RWPE1 (cell line): ENCODE measurements around the gene ELOVL2.
A peak's percentile ranks its signal among the peaks of the same experiment; 100 is the strongest.
"Not testable (repeated sequence)": the region's sequence is repeated elsewhere in the genome, so short reads cannot be mapped to it uniquely, and the experiment has no call there.

Experiments used
- CTCF ChIA-PET: fragments of 350-600 bp; sonication (Branson Sonifier 250); formaldehyde crosslinking; extraction: SDS; loops from one replicate; lab custom pipeline; 2021; lab: Yijun Ruan, JAX
- POLR2A ChIA-PET: fragments of 400-600 bp; formaldehyde crosslinking; extraction: SDS; loops from one replicate; lab custom pipeline; 2020; ENCODE audit warnings: antibody characterized with exemption; ENCODE audit not compliant: low non-redundant PET; lab: Yijun Ruan, JAX
- DNase-seq: peaks from one replicate; pipeline ENCODE4 v3.0.0; 2012; ENCODE audit warnings: low spot score
- H3K27ac ChIP-seq: fragments of 450-650 bp; 2 replicates; pipeline ENCODE4 v1.5.1; 2017
- CTCF ChIP-seq: fragments of 450-650 bp; conservative IDR thresholded peaks from 2 replicates; pipeline ENCODE4 v1.5.1; 2017; ENCODE audit warnings: low read depth, mild to moderate bottlenecking

Gene ELOVL2

GRCh38 chr6:11043961-11044711 is at the start of gene ELOVL2:
Gene ELOVL2, minus strand, starts transcription at chr6:11044305. Its CDS starts 75 bp downstream, at chr6:11044230.
- ChIA-PET CTCF (no interaction called here), POLR2A (no interaction called here)
- DNase-seq = peak; percentile 44
- peak; percentile 59 for TF ChIP-seq CTCF
- H3K27ac ChIP-seq = no peak within 1 kb of the TSS

- no peak for TF ChIP-seq CTCF
- POLR2A ChIA-PET = no interaction called here
- peak overlapping the region; percentile 87 for H3K27ac ChIP-seq
- CTCF ChIA-PET = interaction anchor here (0.6 to 0.7 kb wide), 3 partner anchors 30 to 401 kb away, joined by 3 to 4 read pairs (median 3); no protein-coding TSS in a partner anchor
- DNase-seq = no peak
Observed at GRCh38 chr6:11093376-11093625, 49.2 kb upstream of the ELOVL2 start.

GRCh38 chr6:11092668-11093375 is 48.7 kb upstream of the ELOVL2 start:
- POLR2A ChIA-PET = no interaction called here
- no peak for TF ChIP-seq CTCF
- peak overlapping the region; percentile 87 for H3K27ac ChIP-seq
- DNase-seq = peak; percentile 45
- CTCF ChIA-PET = interaction anchor here (0.6 to 0.7 kb wide), 3 partner anchors 31 to 401 kb away, joined by 3 to 4 read pairs (median 3); no protein-coding TSS in a partner anchor

DNA sequence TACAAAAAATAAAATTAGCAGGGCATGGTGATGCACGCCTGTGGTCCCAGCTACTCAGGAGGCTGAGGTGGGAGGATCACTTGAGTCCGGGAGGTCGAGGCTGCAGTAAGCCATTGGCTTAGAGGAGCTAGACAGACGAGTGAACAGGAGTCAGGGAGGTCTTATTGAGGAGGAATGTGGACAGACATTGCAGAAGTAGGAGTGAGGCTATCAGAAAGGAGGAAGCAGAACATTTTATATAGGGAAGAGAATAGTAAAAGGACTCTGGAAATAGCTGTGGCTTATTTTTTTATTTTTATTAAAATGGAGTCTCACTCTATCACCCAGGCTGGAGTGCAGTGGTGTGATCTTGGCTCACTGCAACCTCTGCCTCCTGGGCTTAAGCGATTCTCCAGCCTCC is 47.0 kb upstream of the ELOVL2 start:
- DNase-seq, CTCF ChIA-PET, H3K27ac ChIP-seq, POLR2A ChIA-PET: not testable (repeated sequence)

DNA sequence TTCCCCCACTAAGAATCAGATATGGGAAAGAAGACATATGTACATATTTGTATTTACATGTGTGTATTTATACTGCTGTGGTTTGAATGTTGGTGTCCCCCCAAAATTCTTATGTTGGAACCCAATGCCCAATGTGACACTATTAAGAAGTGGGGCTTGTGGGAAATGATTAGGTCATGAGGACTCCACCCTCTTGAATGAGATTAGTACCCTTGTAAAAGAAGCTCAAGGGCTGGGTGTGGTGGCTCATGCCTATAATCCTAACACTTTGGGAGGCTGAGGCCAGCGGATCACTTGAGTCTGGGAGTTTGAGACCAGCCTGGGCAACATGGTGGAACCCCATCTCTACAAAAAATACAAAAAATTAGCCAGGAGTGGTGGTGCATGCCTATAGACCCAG is 45.6 kb upstream of the ELOVL2 start:
- TF ChIP-seq CTCF = no peak
- no peak for DNase-seq

DNA sequence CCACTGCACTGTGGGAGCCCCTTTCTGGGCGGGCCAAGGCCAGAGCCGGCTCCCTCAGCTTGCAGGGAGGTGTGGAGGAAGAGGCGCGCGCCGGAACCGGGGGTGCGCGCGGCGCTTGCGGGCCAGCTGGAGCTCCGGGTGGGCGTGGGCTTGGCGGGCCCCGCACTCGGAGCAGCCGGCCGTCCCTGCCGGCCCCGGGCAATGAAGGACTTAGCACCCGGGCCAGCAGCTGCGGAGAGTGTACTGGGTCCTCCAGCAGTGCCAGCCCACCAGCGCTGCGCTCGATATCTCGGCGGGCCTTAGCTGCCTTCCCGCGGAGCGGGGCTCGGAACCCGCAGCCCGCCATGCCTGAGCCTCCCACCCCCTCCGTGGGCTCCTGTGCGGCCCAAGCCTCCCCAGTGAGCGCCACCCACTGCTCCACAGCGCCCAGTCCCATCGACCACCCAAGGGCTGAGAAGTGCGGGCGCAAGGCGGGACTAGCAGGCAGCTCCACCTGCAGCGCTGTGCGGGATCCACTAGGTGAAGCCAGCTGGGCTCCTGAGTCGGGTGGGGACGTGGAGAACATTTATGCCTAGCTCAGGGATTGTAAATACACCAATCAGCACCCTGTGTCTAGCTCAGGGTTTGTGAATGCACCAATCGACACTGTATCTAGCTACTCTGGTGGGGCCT is 43.2 kb upstream of the ELOVL2 start:
- CTCF ChIA-PET, H3K27ac ChIP-seq, DNase-seq, POLR2A ChIA-PET: not testable (repeated sequence)

More for the DNA sequence above, 45.6 kb upstream of the ELOVL2 start:
- ChIA-PET CTCF (no interaction called here), POLR2A (no interaction called here)
- no peak overlapping the region for H3K27ac ChIP-seq

- H3K27ac ChIP-seq = no peak overlapping the region
- no peak for TF ChIP-seq CTCF
- DNase-seq = no peak
- CTCF ChIA-PET = no interaction called here
- POLR2A ChIA-PET = no interaction called here
Observed at GRCh38 chr6:11085758-11086435, 41.8 kb upstream of the ELOVL2 start.
